ENCODE data around the gene MCC.
"Not testable (repeated sequence)": the region's sequence is repeated elsewhere in the genome, so short reads cannot be mapped to it uniquely, and the experiment has no call there.

The MCC gene

DNA sequence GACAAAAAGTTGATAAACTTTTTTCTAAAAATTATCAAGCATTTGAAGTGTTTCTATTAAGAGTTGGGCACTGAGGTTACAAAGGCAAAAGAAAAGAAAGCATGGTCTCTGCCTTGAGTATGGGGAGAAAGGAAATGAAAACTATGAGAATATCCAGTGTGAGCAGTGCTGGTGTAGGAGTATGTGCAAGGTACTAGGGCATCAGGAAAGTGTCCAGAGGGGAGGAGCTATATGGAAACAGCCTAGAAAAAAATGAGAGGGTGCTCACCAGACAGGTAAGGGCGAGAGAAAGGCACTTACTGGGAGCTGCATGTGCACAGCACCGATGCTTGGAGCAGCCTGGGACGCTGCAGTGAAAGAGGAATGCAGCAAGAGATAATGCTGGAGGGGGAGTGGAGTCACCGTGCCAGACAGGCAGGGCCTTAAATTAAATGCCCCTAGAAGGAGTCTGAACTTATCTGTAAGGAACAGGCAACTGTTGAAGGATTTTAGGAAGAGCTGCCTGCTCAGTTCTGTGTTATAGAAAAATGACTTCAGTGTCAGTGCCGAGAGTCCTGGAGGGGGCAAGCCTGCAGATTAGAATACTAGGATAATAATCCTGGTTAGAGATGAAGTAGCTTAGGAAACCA, 14.0 kb downstream of the MCC start:
- Mint-ChIP-seq H3K27ac (no peak overlapping the region), H3K4me3 (no peak overlapping the region), H3K4me1 (no peaks in the 10 kb centered on the region), H3K36me3 (peaks cover 0 to 2% of the 10 kb centered on the region in 2 donors), H3K9me3 (peaks cover 8% of the 10 kb centered on the region in 2 donors), H3K27me3 (peaks cover 35 to 42% of the 10 kb centered on the region in 2 donors)
- ATAC-seq (replicated peaks): no peak
- no peak for DNase-seq

DNA sequence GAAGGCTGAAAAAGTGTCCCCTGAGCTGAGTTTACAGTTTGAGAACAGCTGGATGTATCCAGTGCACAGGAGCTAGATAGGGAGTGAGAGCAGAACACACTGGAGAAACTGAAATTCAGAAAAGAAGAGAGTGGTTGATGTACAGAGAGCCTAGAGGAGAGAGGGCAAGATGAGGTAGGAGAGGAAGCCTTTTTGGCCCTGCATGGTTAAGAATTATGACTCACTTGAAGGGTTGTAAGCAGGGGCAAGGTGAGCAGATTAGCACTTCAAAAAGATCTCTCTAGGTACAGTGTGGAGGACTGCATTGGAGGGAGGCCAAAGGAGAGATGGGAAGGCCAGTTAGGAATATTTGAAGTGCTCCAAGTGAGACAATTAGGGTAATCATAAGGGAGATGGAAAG, 25.2 kb downstream of the MCC start:
- H3K27me3 Mint-ChIP-seq: peaks cover 8 to 9% of the 10 kb centered on the region in 2 donors
- no peaks in the 10 kb centered on the region for H3K9me3 Mint-ChIP-seq
- ATAC-seq (replicated peaks) (no peak), DNase-seq (no peak)
- no peaks in the 10 kb centered on the region for H3K4me1 Mint-ChIP-seq
- H3K4me3 Mint-ChIP-seq: no peak overlapping the region
- no peak overlapping the region for H3K27ac Mint-ChIP-seq
- H3K36me3 Mint-ChIP-seq: no peaks in the 10 kb centered on the region

DNA sequence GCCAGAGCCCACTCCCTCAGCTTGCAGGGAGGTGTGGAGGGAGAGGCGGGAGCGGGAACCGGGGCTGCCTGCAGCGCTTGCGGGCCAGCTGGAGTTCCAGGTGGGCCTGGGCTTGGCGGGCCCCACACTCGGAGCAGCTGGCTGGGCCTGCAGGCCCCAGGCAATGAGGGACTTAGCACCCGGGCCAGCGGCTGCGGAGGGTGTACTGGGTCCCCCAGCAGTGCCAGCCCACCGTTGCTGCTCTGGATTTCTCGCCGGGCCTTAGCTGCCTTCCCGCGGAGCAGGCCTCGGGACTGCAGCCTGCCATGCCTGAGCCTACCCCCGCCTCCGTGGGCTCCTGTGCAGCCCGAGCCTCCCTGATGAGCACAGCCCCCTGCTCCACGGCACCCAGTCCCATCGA, 31.1 kb downstream of the MCC start:
- DNase-seq; H3K4me3 Mint-ChIP-seq; H3K27ac Mint-ChIP-seq; H3K4me1 Mint-ChIP-seq; H3K36me3 Mint-ChIP-seq; H3K9me3 Mint-ChIP-seq; ATAC-seq (replicated peaks): not testable (repeated sequence)
- peaks cover 8 to 11% of the 10 kb centered on the region in 2 donors for H3K27me3 Mint-ChIP-seq

DNA sequence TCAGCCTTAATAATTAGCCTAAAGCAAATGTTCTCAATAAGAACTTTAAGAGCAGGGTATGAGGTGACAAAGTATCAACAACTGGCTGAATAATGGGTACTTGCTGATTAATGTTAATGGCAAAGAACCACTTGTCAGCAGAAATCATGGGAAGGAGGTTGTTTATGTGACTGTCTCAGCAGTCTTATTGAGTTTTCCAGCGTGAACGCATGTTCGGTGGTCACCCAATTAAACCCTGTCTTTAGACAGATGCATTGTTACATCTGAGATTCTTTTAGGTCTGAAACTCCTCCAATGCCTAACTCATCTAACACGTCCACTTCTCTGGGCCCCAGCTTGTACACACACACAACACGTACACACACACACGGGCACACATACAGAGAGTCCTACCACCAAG, 35.3 kb downstream of the MCC start:
- H3K36me3 Mint-ChIP-seq: no peaks in the 10 kb centered on the region
- no peak for DNase-seq
- no peaks in the 10 kb centered on the region for H3K4me1 Mint-ChIP-seq
- no peak overlapping the region for H3K4me3 Mint-ChIP-seq
- ATAC-seq (replicated peaks): no peak
- H3K9me3 Mint-ChIP-seq: no peaks in the 10 kb centered on the region
- no peak overlapping the region for H3K27ac Mint-ChIP-seq
- H3K27me3 Mint-ChIP-seq: peaks cover 0 to under 1% of the 10 kb centered on the region in 2 donors

DNA sequence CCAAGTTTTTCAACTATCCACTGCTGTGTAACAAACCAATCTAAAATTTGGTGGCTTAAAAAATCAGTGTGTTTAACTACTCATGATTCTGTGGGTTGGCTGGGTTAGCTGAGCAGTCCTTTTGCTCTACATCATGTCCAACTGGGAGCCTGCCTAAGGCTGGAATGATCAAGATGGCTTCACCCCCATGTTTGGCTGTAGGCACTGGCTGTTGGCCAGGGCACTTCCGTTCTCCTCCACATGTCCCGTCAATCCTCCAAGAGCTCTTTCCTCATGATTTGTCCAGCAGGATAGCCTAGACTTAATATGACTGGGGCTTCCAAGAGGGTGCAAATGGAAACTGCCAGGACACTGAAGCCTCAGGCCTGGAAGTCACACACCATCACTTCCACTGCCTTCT, 36.5 kb downstream of the MCC start:
- DNase-seq (no peak), ATAC-seq (replicated peaks) (no peak)
- H3K4me1 Mint-ChIP-seq: no peaks in the 10 kb centered on the region
- H3K36me3 Mint-ChIP-seq: no peaks in the 10 kb centered on the region
- no peaks in the 10 kb centered on the region for H3K9me3 Mint-ChIP-seq
- no peaks in the 10 kb centered on the region for H3K27me3 Mint-ChIP-seq
- no peak overlapping the region for H3K27ac Mint-ChIP-seq
- no peak overlapping the region for H3K4me3 Mint-ChIP-seq

DNA sequence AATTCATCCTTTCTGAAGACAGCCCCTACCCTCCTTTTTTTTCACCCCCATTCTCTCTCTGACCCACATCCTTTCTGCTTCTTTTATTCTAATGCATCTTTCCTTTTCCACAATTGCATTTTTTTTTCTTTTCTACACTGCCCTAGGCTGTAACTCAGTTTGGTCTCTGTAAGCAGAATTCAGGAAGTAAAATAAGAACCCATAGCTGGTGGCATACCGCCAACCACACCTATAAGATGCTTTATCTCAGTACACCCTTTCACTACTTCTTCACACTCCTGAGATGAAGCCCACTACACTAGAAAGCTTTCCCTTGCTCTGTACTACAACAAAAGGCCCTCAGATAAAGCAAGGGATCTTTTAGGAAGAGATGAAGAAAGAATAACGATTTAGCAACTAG, 37.3 kb downstream of the MCC start:
- no peak overlapping the region for H3K4me3 Mint-ChIP-seq
- H3K9me3 Mint-ChIP-seq: peaks cover 0 to 1% of the 10 kb centered on the region in 2 donors
- no peaks in the 10 kb centered on the region for H3K27me3 Mint-ChIP-seq
- no peaks in the 10 kb centered on the region for H3K36me3 Mint-ChIP-seq
- no peaks in the 10 kb centered on the region for H3K4me1 Mint-ChIP-seq
- H3K27ac Mint-ChIP-seq: no peak overlapping the region
- no peak for DNase-seq
- no peak for ATAC-seq (replicated peaks)

DNA sequence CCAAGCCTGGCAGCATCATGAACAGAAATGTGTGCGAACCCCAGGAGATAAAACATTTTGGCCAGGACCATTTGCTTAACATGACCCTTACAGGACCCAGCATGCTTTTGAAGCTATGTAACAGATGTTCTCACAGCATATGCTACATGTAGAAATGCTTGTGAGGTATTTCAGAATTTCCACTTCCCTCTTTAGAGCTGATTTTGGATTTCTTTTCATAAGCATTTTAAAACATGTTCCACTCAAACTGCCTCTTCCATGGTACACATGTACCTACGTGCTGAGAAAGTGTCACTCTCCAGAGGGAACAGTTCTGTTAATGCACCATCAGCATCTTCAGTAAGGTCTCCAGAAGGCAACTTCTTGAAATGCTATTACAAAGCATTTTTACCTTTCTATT, 37.8 kb downstream of the MCC start:
- ATAC-seq (replicated peaks): no peak
- Mint-ChIP-seq H3K27ac (no peak overlapping the region), H3K4me1 (no peaks in the 10 kb centered on the region), H3K36me3 (no peaks in the 10 kb centered on the region), H3K27me3 (peaks cover 0 to 5% of the 10 kb centered on the region in 2 donors), H3K9me3 (peaks cover 0 to 1% of the 10 kb centered on the region in 2 donors), H3K4me3 (no peak overlapping the region)
- no peak for DNase-seq

DNA sequence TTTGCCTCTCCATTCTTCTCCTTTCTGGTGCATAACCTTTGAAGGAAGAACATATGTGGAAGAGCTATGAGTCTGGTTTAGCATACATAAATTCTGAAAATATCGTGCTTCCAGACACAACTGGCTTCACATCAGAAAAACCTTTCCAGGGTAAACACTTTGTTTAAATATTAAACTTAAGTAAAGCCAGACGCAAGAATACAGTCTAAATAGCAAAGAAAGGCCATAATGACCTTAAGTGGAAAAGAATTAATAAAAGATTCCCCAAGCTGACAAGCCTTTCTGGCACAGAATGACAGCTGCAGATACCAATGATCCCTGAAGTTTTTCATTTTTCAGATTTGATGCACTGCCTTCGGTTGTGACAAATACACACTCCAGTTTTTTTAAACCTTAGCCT, 40.0 kb downstream of the MCC start:
- Mint-ChIP-seq H3K9me3 (peaks cover 1 to 2% of the 10 kb centered on the region in 2 donors), H3K36me3 (no peaks in the 10 kb centered on the region), H3K4me1 (no peaks in the 10 kb centered on the region), H3K4me3 (no peak overlapping the region), H3K27ac (no peak overlapping the region), H3K27me3 (peaks cover 0 to 15% of the 10 kb centered on the region in 2 donors)
- ATAC-seq (replicated peaks) (no peak), DNase-seq (no peak)

DNA sequence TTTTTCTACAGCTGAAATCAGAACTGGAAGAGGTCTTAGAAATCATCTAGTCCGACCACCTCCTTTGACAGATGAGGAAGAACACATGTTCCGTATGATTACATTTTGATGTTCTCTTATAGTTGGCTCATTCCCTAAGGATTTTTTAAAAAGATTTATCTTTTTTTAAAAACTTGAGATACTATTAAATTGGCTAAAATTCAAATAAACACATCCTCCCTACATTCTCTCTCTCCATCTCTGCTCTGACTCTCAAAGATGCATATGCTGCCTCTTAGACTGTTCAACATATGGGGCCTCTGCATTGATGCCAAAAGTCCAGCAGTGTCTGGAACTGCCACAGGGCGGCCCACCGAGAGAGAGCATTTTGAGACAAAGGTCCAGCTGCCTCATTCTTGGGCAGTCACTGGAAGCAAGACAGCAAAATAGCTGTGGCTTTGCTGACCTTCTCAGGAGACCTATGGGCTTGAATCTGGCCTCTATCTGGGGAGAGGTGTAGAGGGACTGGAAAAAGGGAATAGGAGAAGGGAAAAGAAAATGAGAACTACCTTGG, 40.7 kb downstream of the MCC start:
- no peaks in the 10 kb centered on the region for H3K36me3 Mint-ChIP-seq
- no peak overlapping the region for H3K4me3 Mint-ChIP-seq
- H3K27me3 Mint-ChIP-seq: peaks cover 0 to 22% of the 10 kb centered on the region in 2 donors
- DNase-seq: no peak
- peak in 1 of 2 donors; percentile 18 for ATAC-seq (replicated peaks)
- H3K9me3 Mint-ChIP-seq: peaks cover 5 to 8% of the 10 kb centered on the region in 2 donors
- no peaks in the 10 kb centered on the region for H3K4me1 Mint-ChIP-seq
- H3K27ac Mint-ChIP-seq: no peak overlapping the region

DNA sequence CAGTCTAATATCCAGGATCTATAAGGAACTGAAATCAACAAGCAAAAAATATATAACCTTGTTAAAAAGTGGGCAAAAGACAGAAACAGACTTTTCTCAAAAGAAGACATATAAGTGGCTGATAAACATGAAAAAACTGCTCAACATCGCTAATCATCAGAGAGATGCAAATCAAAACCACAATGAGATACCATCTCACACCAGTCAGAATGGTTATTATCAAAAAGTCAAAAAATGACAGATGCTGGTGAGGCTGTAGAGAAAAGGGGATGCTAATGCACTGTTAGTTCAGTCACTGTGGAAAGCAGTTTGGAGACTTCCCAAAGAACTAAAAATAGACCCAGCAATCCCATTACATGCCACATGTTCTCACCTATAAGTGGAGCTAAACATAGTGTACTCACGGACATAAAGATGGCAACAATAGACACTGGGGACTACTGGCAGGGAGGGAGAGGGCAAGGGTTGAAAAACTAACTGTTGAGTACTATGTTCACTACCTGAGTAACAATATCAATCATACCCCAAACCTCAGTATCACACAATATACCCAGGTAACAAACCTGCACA, 41.8 kb downstream of the MCC start:
- peaks cover 3 to 25% of the 10 kb centered on the region in 2 donors for H3K27me3 Mint-ChIP-seq
- no peaks in the 10 kb centered on the region for H3K4me1 Mint-ChIP-seq
- no peaks in the 10 kb centered on the region for H3K36me3 Mint-ChIP-seq

DNA sequence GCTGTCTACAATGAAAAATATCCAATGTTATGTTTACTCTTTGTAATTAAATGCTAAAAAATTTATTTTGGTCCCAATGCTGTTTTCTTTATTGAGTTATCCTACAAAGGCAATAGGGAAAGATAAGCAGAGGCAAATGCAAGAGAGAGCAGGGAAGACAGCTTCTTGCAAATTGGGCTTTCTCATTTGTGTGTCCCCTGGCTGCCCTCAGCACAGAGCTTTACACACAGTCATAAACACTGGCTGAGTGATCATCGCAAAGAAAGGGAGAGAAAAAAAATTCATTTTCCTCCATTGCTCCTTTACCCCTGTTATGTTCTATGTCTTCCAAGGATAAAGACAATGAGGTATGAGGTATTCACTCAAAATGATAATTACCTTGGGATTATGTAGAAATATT, 51.1 kb downstream of the MCC start:
- Mint-ChIP-seq H3K27me3 (peaks cover 3 to 18% of the 10 kb centered on the region in 2 donors), H3K27ac (no peak overlapping the region), H3K4me3 (no peak overlapping the region), H3K4me1 (no peaks in the 10 kb centered on the region), H3K36me3 (no peaks in the 10 kb centered on the region), H3K9me3 (peaks cover 0 to 2% of the 10 kb centered on the region in 2 donors)
- ATAC-seq (replicated peaks) (no peak), DNase-seq (no peak)

More for the DNA sequence above, 41.8 kb downstream of the MCC start:
- no peak for ATAC-seq (replicated peaks)
- Mint-ChIP-seq H3K9me3 (peaks cover 7 to 11% of the 10 kb centered on the region in 2 donors), H3K4me3 (no peak overlapping the region), H3K27ac (no peak overlapping the region)
- DNase-seq: no peak

DNA sequence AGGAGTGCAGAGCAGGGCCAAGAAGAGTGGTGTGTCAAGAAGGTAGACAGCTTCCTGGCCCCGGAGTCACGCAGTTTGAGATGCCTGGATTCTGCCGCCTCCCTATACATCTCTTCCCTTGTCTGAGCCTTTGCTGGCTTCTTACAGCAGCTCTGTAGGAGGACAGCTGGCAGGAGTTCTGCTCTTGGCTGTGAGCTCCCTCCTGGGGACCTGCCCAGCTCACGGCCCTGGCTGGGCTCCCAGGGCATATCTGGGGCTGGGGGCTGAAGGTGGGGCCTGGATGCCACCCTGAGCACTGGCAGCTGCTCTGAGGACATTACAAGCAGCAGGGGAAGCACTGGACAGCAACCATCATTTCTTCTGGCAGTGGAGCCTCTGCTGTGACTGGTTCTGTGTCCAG, 52.7 kb downstream of the MCC start:
- Mint-ChIP-seq H3K27ac (no peak overlapping the region), H3K27me3 (peaks cover 0 to 14% of the 10 kb centered on the region in 2 donors), H3K4me1 (no peaks in the 10 kb centered on the region), H3K4me3 (no peak overlapping the region), H3K36me3 (no peaks in the 10 kb centered on the region), H3K9me3 (peaks cover 0 to 2% of the 10 kb centered on the region in 2 donors)
- no peak for ATAC-seq (replicated peaks)
- DNase-seq: no peak

DNA sequence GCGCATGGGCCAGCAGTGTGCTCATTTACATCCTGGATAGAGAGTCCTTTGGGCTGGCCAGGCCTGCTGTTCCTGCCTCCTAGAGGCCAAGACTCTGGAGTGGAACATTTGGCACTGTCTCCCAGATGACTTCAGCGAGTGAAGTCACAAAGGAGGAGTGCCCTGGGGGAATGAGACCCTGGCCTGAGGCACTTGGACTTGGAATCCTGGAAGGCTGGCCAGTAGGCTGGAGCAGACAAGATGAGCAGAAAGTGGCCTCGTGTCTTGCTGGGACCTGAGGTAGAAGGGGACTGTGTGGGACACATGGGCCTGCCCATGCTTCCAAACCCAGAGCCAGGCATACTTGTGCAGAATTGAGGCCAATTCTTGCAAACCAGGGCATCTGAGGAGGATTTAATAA, 53.4 kb downstream of the MCC start, which contains the start of gene TSSK1B:
TSSK1B (minus strand) TSS at position 101 of the 400 bp plus-strand sequence. CDS start 150 bp downstream, outside the sequence.
- Mint-ChIP-seq H3K9me3 (peaks cover 0 to 2% of the 10 kb centered on the region in 2 donors), H3K36me3 (no peaks in the 10 kb centered on the region), H3K4me3 (no peak within 1 kb of the TSS), H3K27ac (no peak within 1 kb of the TSS), H3K27me3 (peaks cover 0 to 9% of the 10 kb centered on the region in 2 donors), H3K4me1 (no peaks in the 10 kb centered on the region)
- no peak for DNase-seq
- no peak for ATAC-seq (replicated peaks)

DNA sequence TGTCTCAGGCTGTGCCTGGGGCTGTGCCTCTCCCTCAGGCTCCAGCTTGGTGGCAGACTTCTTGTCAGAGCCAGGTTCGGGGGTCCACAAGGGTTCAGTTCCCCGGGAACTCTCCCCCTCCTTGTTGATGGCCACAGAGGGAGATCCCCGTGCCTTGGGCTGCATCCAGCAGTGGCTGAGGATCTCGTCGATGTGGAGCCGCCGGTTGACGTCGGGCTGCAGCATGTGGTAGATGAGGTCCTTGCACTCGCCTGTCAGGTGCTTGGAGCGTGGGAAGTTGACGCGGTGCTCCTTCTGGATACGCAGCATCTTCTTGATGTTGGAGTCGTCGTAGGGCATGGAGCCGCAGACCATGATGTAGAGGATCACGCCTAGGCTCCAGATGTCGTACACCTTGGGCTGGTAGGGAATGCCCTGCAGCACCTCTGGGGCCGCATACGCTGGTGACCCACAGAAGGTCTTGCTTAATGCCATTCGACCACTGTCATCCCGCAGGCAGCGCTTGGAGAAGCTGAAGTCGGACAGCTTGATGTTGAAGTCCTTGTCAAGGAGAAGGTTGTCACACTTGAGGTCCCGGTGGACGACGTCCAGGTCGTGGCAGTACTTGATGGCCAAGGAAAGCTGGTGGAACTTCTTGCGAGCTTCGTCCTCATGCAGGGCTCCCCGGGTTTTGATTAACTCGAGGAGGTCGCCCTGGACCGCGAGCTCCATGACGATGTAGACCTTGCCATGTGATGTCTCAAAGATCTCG, 54.2 kb downstream of the MCC start:
- Mint-ChIP-seq H3K9me3 (peaks cover 0 to 2% of the 10 kb centered on the region in 2 donors), H3K27ac (no peak overlapping the region), H3K36me3 (no peaks in the 10 kb centered on the region), H3K4me3 (no peak overlapping the region), H3K4me1 (no peaks in the 10 kb centered on the region), H3K27me3 (peaks cover 0 to 9% of the 10 kb centered on the region in 2 donors)
- ATAC-seq (replicated peaks) (no peak), DNase-seq (no peak)

All from stimulated activated naive B cell treated with anti-CD40 and anti-IgM and Interleukin-4, amounts not matched to agents 10 μg/mL and 1 μg/mL and 100 μg/mL, for 72 hours (primary cell).